ENCODE data around the gene TBC1D1.
"Not testable (repeated sequence)": the region's sequence is repeated elsewhere in the genome, so short reads cannot be mapped to it uniquely, and the experiment has no call there.

The TBC1D1 gene

DNA sequence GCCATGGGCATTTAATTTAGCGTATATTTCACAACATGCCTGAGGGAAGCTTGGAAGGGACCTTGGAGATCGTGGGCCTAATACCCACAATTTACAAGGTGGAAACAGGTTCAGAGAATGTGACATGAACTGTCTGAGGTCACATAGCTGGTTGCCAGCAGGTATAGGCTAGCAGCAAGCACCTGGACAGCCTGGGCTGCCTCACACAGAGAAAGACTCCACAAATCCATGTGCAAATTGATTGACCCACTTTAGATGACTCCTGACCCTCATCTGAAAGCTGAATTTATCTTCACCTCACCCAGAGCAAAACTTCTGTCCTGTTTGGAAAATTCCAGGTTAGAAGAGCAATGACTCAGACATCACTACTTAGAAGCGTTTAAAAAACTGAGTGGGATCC, 75.2 kb downstream of the TBC1D1 start:
- no peak for DNase-seq

DNA sequence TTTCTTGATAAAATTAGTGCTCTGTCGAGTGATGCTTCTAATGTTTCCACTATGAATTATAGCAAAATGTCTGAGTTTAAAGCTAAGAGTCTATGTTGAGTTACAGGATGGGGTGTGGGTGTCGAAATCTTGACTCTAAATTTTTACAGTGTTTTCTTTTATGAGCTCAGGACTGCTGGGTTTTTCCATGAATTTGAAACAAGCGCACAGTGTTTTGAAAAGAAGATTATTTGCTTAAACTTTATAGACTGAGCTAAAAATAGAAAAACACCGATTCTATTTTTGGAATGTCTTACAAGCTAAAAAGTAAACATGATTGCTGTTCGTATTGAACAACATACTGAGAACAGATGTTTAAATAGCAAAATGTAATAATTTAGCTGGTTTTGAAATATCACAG, 76.9 kb downstream of the TBC1D1 start:
- DNase-seq: no peak

GRCh38 chr4:37968747-37969146, 77.9 kb downstream of the TBC1D1 start:
- DNase-seq: no peak

DNA sequence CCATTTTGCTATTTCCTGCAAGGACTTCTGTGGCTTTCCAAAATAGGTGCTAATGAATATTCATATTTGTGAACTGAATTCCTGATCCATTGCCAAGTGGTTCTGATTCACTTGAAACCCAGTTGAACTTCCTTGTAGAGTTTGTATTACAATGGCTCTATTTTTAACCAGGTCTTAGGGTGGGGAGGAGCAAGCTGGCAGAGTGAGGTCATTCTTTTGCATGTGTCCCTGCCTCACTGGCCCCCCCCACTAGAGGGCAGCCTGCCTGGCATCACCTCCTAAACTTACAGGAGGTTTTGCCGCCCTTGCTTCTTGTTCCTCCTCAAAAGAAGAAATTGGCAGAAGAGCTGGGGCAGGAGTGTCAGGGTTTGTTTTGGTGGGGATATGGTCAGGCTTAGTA, 79.8 kb downstream of the TBC1D1 start:
- DNase-seq: peak; percentile 90

DNA sequence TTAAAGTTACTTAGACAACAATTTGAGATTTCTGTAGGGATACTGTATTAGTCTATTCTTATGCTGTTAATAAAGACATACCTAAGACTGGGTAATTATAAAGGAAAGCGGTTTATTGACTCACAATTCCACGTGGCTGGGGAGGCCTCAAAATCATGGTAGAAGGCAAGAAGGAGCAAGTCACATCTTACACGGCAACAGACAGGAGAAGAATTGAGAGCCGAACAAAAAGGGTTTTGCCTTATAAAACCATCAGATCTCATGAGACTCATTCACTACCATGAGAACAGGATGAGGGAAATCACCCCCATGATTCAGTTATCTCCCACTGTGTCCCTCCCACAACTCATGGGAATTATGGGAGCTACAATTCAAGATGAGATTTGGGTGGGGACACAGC, 80.3 kb downstream of the TBC1D1 start:
- DNase-seq: no peak

GRCh38 chr4:37973441-37973840, 82.6 kb downstream of the TBC1D1 start:
- DNase-seq: no peak

DNA sequence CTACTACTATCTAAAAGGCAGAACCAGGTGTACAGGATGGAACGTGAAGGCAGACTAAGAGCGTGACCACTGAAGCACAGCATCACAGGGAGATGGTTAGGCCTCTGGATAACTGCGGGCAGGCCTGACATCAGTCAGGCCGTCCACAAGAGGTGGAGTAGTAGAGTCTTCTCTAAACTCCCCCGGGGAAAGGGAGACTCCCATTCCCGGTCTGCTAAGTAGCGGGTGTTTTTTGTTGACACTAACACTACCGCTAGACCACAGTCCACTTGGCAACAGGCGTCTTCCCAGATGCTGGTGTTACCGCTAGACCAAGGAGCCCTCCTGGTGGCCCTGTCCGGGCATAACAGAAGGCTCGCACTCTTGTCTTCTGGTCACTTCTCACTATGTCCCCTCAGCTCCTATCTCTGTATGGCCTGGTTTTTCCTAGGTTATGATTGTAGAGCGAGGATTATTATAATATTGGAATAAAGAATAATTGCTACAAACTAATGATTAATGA, 84.5 kb downstream of the TBC1D1 start:
- DNase-seq: not testable (repeated sequence)

GRCh38 chr4:37976507-37976906, 85.6 kb downstream of the TBC1D1 start:
- peak; percentile 42 for DNase-seq

GRCh38 chr4:37976991-37977470, 86.1 kb downstream of the TBC1D1 start:
- DNase-seq: peak; percentile 79 to 82

DNA sequence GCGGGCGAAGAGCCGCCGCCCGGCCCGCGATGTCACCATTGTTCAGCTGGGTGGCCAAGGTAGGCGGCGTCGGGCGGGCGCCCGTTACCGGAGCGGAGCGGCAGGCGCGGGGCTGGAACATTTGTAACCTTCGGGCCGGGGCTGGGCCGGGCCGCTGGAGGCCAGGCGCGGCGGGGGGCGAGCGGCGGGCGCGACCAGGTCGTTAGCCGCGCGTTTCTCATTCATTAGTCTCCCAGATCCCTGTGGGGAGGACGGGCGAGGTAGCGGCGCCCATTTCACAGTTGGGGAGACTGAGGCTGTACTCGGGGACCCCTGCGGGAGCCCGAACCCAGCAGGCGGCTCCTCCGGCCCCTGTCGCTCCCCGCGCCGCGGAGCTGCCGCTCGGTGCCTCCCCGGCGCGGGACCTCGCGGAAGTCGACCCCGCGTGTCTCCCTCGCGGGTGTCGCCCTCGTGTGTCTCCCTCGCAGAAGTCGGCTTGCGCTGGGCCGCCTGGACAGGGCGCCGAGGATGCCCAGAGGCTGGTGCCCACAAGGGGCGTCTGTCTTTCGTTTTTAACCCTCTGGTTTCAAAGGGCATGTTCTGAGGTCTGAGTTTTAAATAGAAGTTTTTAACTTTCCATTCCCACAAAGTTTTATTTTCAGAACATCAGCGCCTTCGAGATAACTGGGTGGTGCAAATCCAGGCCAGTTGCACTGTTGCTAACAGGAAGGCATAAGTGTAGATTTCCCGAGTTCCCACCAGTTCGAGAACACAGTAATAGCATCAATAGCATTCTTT, 86.8 kb downstream of the TBC1D1 start:
- peak; percentile 78 to 87 for DNase-seq

DNA sequence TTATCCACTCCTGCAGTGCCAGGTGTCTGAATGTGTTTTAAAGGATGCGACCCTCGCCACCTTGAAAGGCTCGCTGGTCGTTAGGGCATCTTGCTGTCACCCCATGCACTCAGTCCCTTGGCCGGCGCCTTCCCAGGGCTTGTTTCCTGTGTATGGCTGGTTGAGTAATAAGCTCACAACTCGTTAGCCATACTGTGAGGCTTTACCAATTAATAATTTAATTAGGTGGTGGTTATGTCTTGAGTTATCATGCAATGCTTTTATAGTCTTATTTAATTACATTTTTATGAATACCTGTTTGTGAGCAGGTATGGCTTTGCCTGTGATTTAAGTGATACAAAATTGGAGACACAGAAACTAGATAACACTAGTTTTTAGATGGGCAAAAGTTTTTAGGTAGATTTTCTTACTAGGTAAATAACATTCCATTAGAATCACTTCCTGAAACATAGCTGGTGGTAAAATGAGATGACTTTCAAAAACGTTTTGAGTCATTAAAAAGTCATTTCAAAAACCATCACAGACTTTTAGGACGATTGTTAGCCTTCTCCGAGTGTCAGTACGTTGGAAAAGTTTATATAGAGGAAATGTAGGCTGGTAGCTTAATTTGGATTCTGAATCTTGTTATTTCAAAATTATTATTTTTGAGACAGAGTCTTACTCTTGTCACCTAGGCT, 87.5 kb downstream of the TBC1D1 start:
- peak; percentile 39 to 50 for DNase-seq

DNA sequence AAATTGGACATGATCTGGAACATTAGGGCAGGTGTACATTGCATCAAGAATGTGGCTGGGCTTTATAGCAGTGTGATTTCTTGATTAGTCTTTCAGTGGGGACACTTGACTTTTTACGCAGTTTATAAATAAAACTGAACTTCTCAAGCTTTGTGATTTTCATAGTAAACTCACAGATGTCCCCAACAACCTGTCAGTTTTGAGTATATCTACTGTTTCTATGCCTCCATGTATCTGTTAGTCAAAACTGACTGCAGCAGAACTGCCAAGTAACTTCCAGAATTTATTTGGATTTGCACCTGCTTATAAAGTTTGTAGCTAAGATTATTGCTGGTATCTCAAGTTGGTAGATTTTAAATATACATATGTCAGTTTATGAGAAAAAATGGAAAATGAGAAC, 89.4 kb downstream of the TBC1D1 start:
- no peak for DNase-seq

DNA sequence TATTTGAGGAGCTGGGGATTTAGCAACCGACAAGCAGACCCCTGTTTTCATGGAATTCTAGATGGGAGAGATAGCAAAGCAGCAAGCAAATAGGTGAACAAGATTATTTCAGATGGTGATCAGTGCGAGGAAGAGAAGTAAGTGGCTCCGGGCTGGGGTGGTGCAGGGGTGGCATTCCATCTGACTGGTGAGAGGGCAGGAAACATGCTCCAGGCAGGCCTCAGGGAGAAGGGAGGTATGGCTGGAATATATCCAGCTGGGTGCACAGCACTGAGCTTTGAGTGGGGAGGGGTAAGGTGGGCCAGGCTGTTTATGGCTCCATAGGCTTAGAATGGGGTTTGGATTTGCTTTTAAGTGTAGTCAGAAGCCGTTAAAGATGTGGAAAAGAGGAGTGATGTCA, 90.5 kb downstream of the TBC1D1 start:
- DNase-seq: no peak

DNA sequence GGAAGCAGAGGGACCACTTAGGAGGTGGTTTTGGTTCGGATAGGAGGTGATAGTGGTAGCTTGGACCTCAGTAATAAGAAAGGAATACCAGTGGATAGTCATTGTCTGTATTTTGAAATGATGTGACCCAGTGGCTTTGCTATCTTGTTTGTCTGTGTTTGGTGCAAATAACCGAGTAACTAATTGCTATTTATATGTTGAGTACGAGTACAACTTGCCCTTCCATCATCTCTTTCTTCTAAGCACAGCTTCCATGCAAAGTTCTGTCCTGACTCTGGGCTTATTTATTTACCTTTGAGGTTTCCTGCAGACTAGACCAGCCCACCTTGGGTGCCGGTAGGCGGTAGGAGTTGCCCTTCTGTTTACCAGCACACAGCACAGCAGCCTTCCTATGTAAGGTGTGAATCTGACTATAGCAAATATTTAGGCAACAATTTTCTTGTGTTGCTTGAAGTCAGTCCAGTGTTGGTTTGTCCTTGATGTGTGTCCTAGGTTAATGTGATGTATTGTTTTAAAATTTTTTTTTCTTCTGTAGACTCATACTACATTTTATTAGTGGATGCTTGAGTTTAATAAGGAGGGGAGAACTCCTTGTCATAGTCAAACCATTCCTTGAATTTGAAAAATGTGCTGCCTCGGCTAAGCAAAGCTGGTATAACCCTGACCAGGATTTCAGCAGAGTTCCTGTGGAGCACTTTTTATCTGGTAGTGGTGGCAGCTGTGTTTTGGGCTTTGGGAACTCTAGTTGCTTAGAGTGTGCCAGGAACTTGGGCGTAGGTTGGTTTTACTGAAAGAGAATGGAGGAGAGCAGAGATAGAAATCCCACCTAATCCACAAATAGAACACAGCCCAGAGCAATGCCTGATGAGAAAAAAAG, 91.2 kb downstream of the TBC1D1 start:
- DNase-seq: no peak

GRCh38 chr4:37982736-37983135, 91.9 kb downstream of the TBC1D1 start:
- DNase-seq: no peak

DNA sequence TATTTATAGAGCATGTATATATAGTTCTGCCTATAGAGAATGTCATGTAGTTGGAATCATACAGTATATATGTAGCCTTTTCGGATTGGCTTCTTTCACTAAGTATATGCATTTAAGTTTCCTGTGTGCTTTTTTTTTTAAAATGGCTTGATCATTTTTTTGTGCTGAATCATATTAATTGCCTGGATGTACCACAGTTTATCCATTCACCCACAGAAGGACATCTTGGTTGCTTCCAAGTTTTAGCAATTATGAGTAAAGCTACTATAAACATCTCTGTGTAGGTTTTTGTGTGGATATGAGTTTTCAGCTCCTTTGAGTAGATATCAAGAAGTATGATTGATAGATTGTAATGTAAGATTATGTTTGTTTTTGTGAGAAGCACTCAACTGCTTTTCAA, 93.1 kb downstream of the TBC1D1 start:
- no peak for DNase-seq

DNA sequence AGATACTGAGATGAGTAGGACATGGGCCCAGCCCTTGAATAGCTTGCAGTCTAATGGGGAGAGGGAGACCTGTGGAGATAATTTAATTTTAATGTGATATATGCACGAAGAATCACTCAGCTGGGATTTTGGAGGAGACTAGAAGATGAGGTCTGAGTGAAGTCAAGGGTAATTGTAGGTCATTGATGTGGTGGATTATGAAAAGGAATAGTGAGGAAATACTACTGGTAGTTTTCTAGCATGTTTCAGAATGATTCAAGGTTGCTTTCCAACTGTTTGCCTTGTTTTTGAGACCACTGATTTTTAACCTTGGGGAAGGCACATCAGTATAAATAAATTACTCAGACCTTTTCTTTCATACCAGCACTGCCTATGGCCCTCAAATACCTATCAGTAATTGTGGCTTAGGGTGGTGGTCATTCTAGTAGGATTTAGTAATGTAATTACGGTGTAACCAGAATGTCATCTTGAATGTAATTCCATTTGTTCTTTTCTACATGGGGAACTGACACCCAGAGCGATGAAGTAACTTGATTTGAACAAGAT, 94.9 kb downstream of the TBC1D1 start:
- DNase-seq: no peak

DNA sequence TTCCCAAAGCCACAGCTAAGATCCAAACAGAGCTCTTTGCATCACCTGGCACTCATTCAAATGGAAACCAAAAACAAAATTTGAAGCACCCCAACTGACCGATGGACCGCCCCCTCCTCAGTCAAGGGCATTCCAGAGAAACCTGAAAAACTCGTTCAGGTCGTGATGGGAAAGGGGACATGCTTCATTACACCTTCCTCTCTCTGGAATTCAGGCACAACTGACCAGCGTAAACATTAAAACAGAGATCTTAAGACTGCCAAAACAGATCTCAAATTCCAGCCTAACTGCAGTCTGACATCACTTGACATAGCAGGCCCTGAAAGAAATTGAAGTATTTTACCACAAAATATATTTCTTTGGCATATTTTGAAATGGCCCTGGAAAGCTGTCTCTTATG, 97.8 kb downstream of the TBC1D1 start:
- no peak for DNase-seq

DNA sequence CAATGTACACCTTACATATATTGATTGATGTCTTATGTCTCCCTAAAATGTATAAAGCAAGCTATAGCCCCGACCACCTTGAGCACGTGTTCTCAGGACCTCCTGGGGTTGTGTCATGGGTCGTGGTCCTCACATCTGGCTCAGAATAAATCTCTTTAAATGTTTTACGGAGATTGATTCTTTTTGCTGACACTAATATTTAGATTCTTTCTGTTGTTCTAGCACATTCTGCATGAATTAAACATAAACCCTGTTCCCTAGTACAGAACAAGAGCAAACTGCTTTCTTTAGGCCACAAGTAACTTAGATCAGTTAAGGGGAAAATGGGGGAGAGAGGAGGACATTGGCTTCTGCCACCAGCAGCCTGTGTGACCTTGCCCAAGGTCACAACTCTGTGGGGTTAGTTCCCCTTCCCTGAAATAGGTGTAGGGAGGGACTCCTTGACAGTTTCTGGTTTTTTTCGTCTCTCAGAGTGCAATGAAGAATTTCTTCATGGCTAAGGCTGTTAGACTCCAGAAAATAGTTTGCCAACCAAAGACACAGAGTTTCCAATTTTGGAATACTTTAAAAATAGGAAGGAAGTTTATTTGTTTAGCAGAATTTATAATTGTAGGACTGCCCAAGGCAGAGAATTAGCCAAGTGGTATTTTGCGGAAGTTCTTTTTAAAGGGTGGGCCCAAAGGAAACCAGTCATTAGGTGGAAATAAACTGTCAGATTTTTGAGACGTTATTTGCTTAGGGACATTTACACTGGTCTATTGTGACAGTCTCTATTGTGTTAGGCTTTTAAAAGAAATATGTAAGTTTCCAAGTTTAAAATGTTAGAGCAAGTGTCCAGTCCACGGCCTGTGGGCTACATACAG, 98.7 kb downstream of the TBC1D1 start:
- peak; percentile 71 to 88 for DNase-seq

- no peak for DNase-seq
These were observed 99.9 kb downstream of the TBC1D1 start for GRCh38 chr4:37990731-37991245.

- no peak for DNase-seq
These were observed 100.9 kb downstream of the TBC1D1 start for GRCh38 chr4:37991623-37992410.

Data from inflammatory macrophage (primary cell).